ENCODE measurements around the gene NME5. TPM values are rescaled to one million over a fixed set of nuclear protein-coding genes. Genes with fewer than 3 reads are reported as not detected.
A peak's percentile ranks its signal among the peaks of the same experiment; 100 is the strongest.

NME5 gene
- total and polyA plus RNA-seq, 9 of the 15 experiments (the other 6 are each of a cell fraction or from before 2014, with no cell fraction given) = not detected

GRCh38 chr5:138068742-138069600 is 70.3 kb downstream of the NME5 start:
- peaks cover 0 to 5% of the 10 kb centered on the region in 2 experiments; a peak in 3 of 5 replicates for H3K27me3 ChIP-seq (ENCODE audit: control insufficient read depth in 2 of 2, insufficient read depth in 2 of 2, low read length in 2 of 2)
- intact Hi-C loops (cut with micrococcal nuclease) (loop anchor here (1.0 to 2.0 kb wide), 3 partner anchors 33 to 440 kb away; no protein-coding TSS in a partner anchor), in situ Hi-C loops (cut with MboI) (no loop called here)
- H3K4me1 ChIP-seq (replicated peaks in 1 of 2; ENCODE audit: control insufficient read depth in 2 of 2, insufficient read depth in 2 of 2, low read length in 2 of 2) = peaks cover 0 to 6% of the 10 kb centered on the region in 2 experiments; a peak in 2 of 5 replicates
- H3K4me3 ChIP-seq = no peak overlapping the region
- peak overlapping the region; percentile 3; the same call in 1 of the 2 replicates for H2AFZ ChIP-seq (ENCODE audit: low read depth, low read length)
- H3K9ac ChIP-seq (ENCODE audit: insufficient read depth in 1 of 2, low read depth in 2 of 2, low read length in 2 of 2) = no peak overlapping the region
- H3K79me2 ChIP-seq (ENCODE audit: control insufficient read depth, insufficient read depth, low read length) = no peaks in the 10 kb centered on the region
- no peaks in the 10 kb centered on the region for H4K20me1 ChIP-seq (replicated peaks; ENCODE audit: control insufficient read depth, insufficient read depth, low read length)
- ATAC-seq (peak; percentile 96), DNase-seq (ENCODE audit: extremely low read depth in 1 of 4, low spot score in 3 of 4) (peak; percentile 74 to 82 (median 76)), FAIRE-seq (peak; percentile 98)
- H3K4me2 ChIP-seq (ENCODE audit: insufficient read depth, low read length) = no peak overlapping the region
- H3K9me3 ChIP-seq (replicated peaks; ENCODE audit: control insufficient read depth, insufficient read depth, low read depth, low read length) = no peaks in the 10 kb centered on the region
- POLR2A ChIA-PET = interaction anchor here (0.6 to 1.9 kb wide), 6 partner anchors 8 to 468 kb away, joined by 3 to 6 read pairs (median 4); partner anchors contain the start of gene WNT8A
- no TSS peak for BruUV-seq (replicated peaks)
- H3K9me1 ChIP-seq (ENCODE audit: control insufficient read depth, insufficient read depth, low read length) = no peaks in the 10 kb centered on the region
- CTCF ChIA-PET (ENCODE audit: low intra/inter-chr PET ratio) = interaction anchor here (1.1 to 2.6 kb wide), 3 partner anchors 33 to 440 kb away, joined by 3 to 35 read pairs (median 8); no protein-coding TSS in a partner anchor
- no peak overlapping the region for H3K27ac ChIP-seq (ENCODE audit: extremely low read depth, low read depth, low read length)
- no peaks in the 10 kb centered on the region for H3K36me3 ChIP-seq (ENCODE audit: control insufficient read depth, insufficient read depth, low read length)
- WGBS (ENCODE audit: insufficient coverage, low coverage, missing lambda C conversion rate) = 9% methylated on average over 6 of the region's 6 CpGs
- TF ChIP-seq ATF7 (IDR thresholded peaks at IDR 0.05) = peak; percentile 43; the same call in 1 of the 2 replicates
- TF ChIP-seq ATF1 (CRISPR knock-in tag; IDR thresholded peaks at IDR 0.05) = no peak
- peak; percentile 70 for TF ChIP-seq ATF1 (tag; IDR thresholded peaks at IDR 0.05)
- peak; percentile 42; the same call in 1 of the 2 replicates for TF ChIP-seq MYC (IDR thresholded peaks at IDR 0.05; ENCODE audit: low read depth, low read length)
- TF ChIP-seq MYC (CRISPR knock-in tag; IDR thresholded peaks at IDR 0.05; ENCODE audit: borderline replicate concordance, low read depth) = no peak
- TF ChIP-seq, protein P1, sequence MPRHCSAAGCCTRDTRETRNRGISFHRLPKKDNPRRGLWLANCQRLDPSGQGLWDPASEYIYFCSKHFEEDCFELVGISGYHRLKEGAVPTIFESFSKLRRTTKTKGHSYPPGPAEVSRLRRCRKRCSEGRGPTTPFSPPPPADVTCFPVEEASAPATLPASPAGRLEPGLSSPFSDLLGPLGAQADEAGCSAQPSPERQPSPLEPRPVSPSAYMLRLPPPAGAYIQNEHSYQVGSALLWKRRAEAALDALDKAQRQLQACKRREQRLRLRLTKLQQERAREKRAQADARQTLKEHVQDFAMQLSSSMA (CRISPR knock-in tag; IDR thresholded peaks at IDR 0.05) = no peak
- TF ChIP-seq RNF2 (IDR thresholded peaks at IDR 0.05) = no peak
- peak; percentile 61 for TF ChIP-seq CREM (IDR thresholded peaks at IDR 0.05; ENCODE audit: low read depth)
- TF ChIP-seq RAD21 (CRISPR knock-in tag; conservative IDR thresholded peaks at IDR 0.05 in 1 of 2, IDR thresholded peaks at IDR 0.05 in 1 of 2) = peak; percentile 63 to 79
- peak; percentile 46 to 65; a peak in 3 of 4 replicates for TF ChIP-seq FOXK2 (conservative IDR thresholded peaks at IDR 0.05 in 1 of 2, IDR thresholded peaks at IDR 0.05 in 1 of 2; ENCODE audit: low read depth in 2 of 2)
- TF ChIP-seq HINFP (tag; conservative IDR thresholded peaks at IDR 0.05; ENCODE audit: low read depth) = no peak
- TF ChIP-seq PRPF4 (IDR thresholded peaks at IDR 0.05; ENCODE audit: insufficient read depth, low read depth, low read length, poor library complexity, severe bottlenecking) = no peak
- TF ChIP-seq, protein P2, sequence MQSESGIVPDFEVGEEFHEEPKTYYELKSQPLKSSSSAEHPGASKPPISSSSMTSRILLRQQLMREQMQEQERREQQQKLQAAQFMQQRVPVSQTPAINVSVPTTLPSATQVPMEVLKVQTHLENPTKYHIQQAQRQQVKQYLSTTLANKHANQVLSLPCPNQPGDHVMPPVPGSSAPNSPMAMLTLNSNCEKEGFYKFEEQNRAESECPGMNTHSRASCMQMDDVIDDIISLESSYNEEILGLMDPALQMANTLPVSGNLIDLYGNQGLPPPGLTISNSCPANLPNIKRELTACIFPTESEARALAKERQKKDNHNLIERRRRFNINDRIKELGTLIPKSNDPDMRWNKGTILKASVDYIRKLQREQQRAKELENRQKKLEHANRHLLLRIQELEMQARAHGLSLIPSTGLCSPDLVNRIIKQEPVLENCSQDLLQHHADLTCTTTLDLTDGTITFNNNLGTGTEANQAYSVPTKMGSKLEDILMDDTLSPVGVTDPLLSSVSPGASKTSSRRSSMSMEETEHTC (IDR thresholded peaks at IDR 0.05) = no peak
- TF ChIP-seq CBX2 (IDR thresholded peaks at IDR 0.05; ENCODE audit: insufficient read depth, low read length, poor library complexity, severe bottlenecking) = no peak
- TF ChIP-seq EGR1 (conservative IDR thresholded peaks at IDR 0.05) = peak; percentile 67
- 0 out of 2 replicates have a peak, but pooled peaks have one; percentile 58 for TF ChIP-seq XRCC5 (IDR thresholded peaks at IDR 0.05; ENCODE audit: low read depth, low read length)
- no peak for TF ChIP-seq NCOR1 (IDR thresholded peaks at IDR 0.05)
- no peak for TF ChIP-seq SREBF1 (IDR thresholded peaks at IDR 0.05; ENCODE audit: borderline replicate concordance, low read depth, low read length)
